IPS DF 4.7 (cell line): ENCODE results near the gene EPHA2.
"Not testable (repeated sequence)": the region's sequence is repeated elsewhere in the genome, so short reads cannot be mapped to it uniquely, and the experiment has no call there.

Experiments used
- DNase-seq: peaks from one replicate; pipeline ENCODE4 v3.0.0-alpha.2; 2013; ENCODE audit warnings: low spot score; ENCODE audit errors: extremely low read depth

Gene EPHA2

GRCh38 chr1:16119926-16120325 is 35.9 kb downstream of the EPHA2 start:
- no peak for DNase-seq

GRCh38 chr1:16119504-16119903 is 36.4 kb downstream of the EPHA2 start:
- DNase-seq, result no peak

DNA sequence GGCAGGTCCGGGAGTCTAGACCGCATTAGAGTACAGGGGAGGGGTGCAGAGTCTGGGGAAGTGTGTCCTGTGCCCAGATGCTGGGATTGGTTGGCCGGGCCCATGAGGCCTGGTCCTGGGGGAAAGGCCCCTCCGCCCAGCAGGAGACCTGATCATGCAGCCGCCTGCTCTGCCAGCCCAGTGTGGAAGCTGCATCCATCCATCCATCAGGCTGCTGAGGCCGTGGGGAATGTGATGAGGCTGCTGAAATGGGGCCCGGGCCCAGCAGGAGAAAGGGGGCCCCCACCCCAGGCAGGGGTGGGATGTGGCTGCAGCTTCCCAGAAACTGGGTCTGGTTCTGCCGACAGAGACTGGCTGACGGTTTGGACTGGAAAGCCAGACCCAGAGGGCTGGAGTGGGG is 37.2 kb downstream of the EPHA2 start:
- DNase-seq, result no peak

DNA sequence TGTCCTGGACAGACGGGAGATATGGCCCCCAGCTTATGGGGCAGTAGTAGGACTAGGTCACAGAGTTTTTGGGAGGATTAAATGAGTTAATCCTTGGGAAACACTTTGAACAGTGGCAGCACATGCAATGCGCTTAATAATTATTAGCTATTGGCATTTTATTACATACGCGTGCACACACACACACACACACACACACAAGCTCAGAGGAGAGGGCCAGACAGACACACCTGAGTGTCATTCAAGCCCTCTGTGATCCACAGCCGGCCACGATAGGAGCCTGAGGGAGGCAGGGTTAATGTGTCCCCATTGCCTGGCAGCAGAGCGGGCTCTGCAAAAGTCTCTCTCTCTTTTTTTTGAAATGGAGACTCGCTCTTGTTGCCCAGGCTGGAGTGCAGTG is 37.9 kb downstream of the EPHA2 start:
- DNase-seq, result no peak

GRCh38 chr1:16117369-16117768 is 38.5 kb downstream of the EPHA2 start:
- no peak for DNase-seq

DNA sequence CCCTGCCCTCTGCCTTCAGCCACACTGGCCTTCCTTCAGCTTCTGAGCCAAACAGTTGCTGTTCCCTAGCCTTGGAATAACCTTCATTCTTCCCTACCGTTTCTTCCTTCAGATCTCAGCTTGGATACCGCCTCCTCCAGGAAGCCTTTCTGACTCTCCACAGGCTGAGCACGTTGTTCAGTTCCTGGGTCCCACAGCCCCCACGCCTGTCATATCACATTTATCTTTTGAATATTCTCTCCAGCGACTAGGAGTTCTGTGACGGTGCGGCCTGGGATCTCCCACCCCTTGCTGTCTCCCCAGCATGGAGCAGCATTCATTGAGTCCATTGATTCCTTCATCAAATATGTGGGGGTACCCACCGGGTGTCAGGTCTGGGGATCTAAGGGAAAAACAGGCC is 39.2 kb downstream of the EPHA2 start:
- DNase-seq, result no peak

DNA sequence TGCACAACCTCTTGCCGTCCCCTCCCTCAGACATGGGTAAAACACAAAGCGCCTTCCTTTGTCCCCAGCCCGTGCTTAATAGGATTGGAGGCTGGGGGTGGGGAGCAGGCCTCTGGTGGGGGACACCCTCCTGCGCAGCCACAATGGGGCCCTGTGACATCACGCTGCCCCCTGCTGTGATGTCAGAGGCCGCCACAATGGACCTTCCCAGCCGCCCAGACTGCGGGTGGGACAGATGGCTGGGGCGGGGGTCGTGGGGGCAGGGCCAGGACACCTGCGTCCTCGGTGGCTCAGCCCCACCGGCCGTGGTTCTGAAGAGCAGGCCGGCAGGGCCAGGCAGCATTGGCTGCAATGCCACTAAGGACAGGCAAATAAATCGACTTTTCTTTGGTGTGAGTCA is 39.9 kb downstream of the EPHA2 start:
- no peak for DNase-seq

- DNase-seq, result no peak
Measured at GRCh38 chr1:16115468-16115983, 40.3 kb downstream of the EPHA2 start.

DNA sequence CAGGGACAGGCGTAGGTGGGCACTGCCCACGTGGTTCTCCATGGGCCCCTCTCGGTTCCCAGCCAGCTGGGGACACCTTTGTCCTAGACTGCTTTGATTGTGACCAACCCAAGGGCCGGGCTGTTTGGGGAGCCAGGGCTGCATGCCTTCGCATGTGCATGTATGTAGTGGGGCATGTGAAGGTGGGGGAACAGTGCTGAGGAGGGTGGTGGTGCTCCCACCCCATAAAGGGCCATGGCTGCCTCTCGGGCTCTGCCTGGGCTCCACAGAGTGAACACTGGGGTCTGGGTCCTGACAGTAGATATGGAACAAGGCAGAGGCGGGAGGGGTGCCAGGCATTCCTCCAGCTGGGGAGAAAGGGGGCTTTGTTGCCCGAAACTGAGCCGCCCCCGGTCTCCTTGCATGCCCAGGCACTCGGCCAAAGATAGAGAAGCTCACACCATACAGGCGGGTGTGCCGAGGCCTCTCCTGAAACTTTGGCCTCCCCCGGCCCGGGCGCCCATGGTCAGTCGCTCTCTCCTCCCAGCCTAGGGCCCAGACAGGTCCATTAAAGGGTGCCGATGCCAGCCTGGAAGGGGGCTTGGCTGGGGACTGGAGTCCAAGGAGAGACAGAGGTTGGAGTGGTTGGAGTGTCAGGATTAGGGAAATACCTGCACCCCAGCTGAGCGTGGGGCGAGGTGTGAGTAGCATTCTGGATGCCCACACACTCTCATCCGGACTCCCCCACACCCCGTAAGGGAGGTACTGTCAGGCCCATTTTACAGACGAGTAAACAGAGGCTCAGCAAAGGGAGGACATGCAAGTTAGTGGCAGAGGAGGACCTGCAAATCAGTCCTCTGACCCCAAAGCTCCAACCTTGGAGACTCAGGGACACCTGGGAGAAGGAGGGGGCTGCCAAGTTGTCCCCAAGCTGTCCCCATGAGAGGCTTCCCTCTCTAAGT is 41.1 kb downstream of the EPHA2 start:
- no peak for DNase-seq

DNA sequence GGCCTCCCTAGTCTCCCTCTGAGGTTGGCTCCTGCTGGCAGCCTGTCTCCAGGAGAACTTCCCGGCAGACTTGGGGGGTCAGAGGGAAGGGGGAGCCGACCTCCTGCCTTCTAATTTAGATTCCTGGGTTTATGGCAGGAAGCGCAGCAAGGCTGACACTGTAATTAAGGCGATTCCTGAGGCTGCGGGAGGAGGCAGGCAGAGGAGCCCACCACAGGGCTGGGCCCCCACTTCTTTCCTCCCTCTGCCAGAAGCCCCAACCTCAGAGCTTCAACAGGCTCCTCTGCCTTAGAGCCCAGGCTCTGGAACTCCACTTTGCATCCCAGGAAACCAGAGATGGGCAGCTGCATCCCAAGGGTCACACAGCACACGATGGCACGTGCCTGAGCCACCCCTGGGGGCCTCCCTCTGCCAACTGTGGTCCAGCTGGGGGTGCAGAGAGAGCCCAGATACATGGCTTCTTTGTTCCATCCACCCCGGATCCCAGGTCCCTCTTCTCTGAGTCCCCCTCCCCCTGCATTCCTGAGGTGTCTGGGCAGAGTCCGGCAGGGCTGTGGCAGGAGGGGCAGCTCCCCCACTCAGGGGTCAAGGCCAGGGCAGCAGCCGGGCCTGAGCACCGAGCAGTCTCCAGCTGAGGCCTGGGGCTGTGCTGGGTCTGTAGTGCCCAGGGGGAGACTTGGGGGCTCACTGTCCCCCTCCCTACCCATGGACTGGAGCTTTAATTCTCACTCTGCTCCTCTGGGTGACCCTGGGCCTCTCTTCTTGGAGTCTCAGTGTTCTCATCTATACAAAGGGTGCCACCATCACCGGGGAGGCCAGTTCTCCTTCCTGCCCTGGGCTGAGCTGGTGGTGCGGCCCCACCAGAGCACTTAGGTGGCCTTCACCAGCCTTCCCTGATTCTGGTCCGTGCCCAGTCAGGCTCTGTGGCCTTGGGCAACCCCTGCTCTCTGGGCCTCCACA is 43.0 kb downstream of the EPHA2 start:
- DNase-seq, result no peak

- DNase-seq, result no peak
Measured at GRCh38 chr1:16111771-16112595, 43.9 kb downstream of the EPHA2 start.

- DNase-seq, result no peak
Measured at GRCh38 chr1:16110884-16111283, 45.0 kb downstream of the EPHA2 start.

- DNase-seq, result no peak
Measured at GRCh38 chr1:16110456-16110855, 45.4 kb downstream of the EPHA2 start.

DNA sequence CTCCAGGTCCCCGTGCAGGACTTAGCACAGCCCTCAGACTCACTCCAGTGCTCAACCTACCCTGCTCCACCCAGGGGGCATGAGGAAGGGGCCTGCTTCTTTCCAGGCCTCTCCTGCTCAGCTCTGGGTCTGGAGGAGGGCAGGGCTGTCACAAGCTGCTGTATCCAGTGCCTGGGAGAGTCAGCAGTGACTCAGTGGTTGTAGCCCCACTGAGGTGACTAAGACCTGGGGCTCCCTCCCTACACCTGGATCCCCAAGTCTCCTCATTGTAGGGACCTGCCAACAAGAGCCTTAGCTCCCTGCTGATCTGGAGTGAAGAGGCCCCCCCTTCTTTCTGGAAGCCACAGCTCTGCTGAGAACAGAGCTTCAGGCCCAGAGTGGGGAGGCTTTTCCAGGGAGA is 46.3 kb downstream of the EPHA2 start:
- DNase-seq, result no peak

DNA sequence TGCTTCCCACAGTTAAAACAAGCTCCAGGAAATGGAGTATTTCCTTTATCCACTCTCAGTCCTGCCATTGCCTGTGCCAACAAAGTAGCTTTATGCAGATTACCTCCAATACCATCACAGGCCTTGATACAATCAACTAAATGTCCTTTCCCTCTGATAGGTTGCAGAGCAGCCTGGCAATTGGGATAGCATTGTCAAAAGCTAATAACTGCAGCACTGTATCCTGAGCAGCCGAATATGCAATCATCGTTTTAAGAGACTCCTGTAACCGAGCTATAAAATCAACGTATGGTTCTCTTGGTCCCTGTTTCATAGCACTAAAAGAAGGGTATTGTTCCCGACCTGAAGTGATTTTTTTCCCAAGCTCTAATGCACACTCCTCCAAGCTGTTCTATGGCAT is 48.8 kb downstream of the EPHA2 start:
- not testable (repeated sequence) for DNase-seq

DNA sequence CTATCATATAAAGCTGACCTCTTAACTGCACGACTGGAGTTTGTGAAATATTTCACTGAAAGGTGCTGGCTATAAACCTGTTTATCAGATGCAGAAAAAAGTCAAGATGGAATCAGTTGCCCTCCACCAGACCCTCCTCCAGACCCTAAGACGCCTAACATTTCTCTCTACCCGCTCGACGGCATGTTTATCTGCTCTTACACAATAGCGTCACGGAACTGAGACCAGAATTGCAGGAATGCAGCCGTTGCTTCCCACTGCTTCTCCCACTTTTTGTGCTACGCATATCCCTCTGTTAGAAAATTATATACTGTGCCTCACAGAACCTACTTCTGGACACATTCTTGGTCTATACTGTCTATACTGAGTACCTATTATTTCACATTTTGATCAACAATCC is 54.2 kb downstream of the EPHA2 start:
- no peak for DNase-seq

GRCh38 chr1:16099412-16099811 is 56.5 kb downstream of the EPHA2 start:
- no peak for DNase-seq

GRCh38 chr1:16095447-16095846 is 60.4 kb downstream of the EPHA2 start:
- DNase-seq, result no peak

- no peak for DNase-seq
Measured at GRCh38 chr1:16094453-16095158, 61.3 kb downstream of the EPHA2 start.

DNA sequence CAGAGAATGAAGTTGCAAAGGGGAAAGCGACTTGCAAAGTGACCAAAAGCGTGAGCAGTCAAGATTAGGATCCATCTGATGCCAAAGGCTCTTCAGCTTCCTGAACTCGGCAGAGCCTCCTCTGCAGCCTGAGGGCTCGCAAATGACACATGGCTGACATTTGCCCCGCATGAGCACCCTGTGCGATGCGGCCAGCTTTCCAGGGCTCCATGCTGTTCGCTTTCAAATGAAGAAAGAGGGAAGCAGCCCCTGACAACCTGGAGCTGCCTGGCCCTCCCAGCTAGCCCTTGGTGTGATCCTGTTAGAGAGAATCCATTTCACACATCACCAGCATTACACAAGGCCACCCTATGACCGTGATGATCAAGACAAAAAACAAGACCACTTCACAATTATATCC is 62.3 kb downstream of the EPHA2 start:
- no peak for DNase-seq
